Gastroesophageal sphincter (tissue), 3 donors: ENCODE measurements around the gene CPA4.

Experiments
- POLR2A ChIP-seq, 2 donors: fragments of 450-650 bp; IDR thresholded peaks; one replicate each; pipeline ENCODE4 v1.6.1; 2017; ENCODE audit warnings: antibody characterized with exemption in 2 of 2, mild to moderate bottlenecking in 2 of 2, moderate library complexity in 1 of 2
- POLR2AphosphoS5 ChIP-seq: sonication (generic); formaldehyde crosslinking; IDR thresholded peaks from one replicate; pipeline ENCODE4 v1.6.1; 2017; ENCODE audit warnings: antibody characterized with exemption
- TF ChIP-seq, protein P1 (sequence below), 4 experiments: fragments of 200-600 bp in 2 of 4; fragments of 450-650 bp in 2 of 4; sonication (generic) in 1 of 4; IDR thresholded peaks; one replicate each; pipeline ENCODE4 v1.5.1; 2017 to 2019; ENCODE audit warnings: antibody characterized with exemption in 4 of 4, mild to moderate bottlenecking in 2 of 4, moderate library complexity in 2 of 4

GRCh38 chr7:130350945-130351790, 58.2 kb downstream of the CPA4 start:
- no peak for TF ChIP-seq POLR2A (IDR thresholded peaks at IDR 0.05)
- TF ChIP-seq, protein P1, sequence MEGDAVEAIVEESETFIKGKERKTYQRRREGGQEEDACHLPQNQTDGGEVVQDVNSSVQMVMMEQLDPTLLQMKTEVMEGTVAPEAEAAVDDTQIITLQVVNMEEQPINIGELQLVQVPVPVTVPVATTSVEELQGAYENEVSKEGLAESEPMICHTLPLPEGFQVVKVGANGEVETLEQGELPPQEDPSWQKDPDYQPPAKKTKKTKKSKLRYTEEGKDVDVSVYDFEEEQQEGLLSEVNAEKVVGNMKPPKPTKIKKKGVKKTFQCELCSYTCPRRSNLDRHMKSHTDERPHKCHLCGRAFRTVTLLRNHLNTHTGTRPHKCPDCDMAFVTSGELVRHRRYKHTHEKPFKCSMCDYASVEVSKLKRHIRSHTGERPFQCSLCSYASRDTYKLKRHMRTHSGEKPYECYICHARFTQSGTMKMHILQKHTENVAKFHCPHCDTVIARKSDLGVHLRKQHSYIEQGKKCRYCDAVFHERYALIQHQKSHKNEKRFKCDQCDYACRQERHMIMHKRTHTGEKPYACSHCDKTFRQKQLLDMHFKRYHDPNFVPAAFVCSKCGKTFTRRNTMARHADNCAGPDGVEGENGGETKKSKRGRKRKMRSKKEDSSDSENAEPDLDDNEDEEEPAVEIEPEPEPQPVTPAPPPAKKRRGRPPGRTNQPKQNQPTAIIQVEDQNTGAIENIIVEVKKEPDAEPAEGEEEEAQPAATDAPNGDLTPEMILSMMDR (IDR thresholded peaks at IDR 0.05), result no peak
- TF ChIP-seq POLR2AphosphoS5, result no peak
